Neural progenitor cell (in vitro differentiated cells): ENCODE results near the gene AFF3. TPM values are rescaled to one million over a fixed set of nuclear protein-coding genes. Genes with fewer than 3 reads are reported as not detected.

Experiments used
- DNase-seq: peaks from one replicate; pipeline ENCODE4 v3.0.0-alpha.2; 2016; ENCODE audit warnings: low spot score
- H2AFZ ChIP-seq: fragments of 200-600 bp; sonication (generic); replicated peaks from 2 replicates; pipeline ENCODE4 v1.6.1; 2016; ENCODE audit warnings: antibody characterized with exemption
- H3F3A ChIP-seq: fragments of 200-600 bp; sonication (generic); 2 replicates; pipeline ENCODE4 v1.6.1; 2016; ENCODE audit warnings: antibody characterized with exemption, low read depth
- H3K27ac ChIP-seq: fragments of 200-600 bp; sonication (generic); 2 replicates; pipeline ENCODE4 v1.5.1; 2016; ENCODE audit warnings: mild to moderate bottlenecking
- H3K27me3 ChIP-seq: fragments of 200-600 bp; sonication (generic); 2 replicates; pipeline ENCODE4 v1.6.1; 2016; ENCODE audit warnings: mild to moderate bottlenecking, moderate library complexity
- H3K36me3 ChIP-seq: fragments of 200-600 bp; sonication (generic); 2 replicates; pipeline ENCODE4 v1.5.1; 2016
- H3K4me1 ChIP-seq: fragments of 200-600 bp; sonication (generic); 2 replicates; pipeline ENCODE4 v1.6.1; 2016; ENCODE audit warnings: mixed run types
- H3K4me2 ChIP-seq: fragments of 200-600 bp; sonication (generic); 2 replicates; pipeline ENCODE4 v1.6.1; 2016
- H3K4me3 ChIP-seq: fragments of 200-600 bp; sonication (generic); 2 replicates; pipeline ENCODE4 v1.5.1; 2016
- H3K79me2 ChIP-seq: fragments of 200-600 bp; sonication (generic); 2 replicates; pipeline ENCODE4 v1.6.1; 2016; ENCODE audit warnings: low read depth
- H3K9ac ChIP-seq: fragments of 200-600 bp; sonication (generic); 2 replicates; pipeline ENCODE4 v1.6.1; 2016
- H3K9me3 ChIP-seq: fragments of 200-600 bp; sonication (generic); 2 replicates; pipeline ENCODE4 v1.5.1; 2016; ENCODE audit warnings: low read depth
- H4K20me1 ChIP-seq: fragments of 200-600 bp; sonication (generic); 2 replicates; pipeline ENCODE4 v1.6.1; 2016; ENCODE audit warnings: low read depth
- H3K27ac Mint-ChIP-seq: 3 replicates; pipeline ENCODE4 v1.8.0; 2021; ENCODE audit warnings: mixed read lengths
- H3K27me3 Mint-ChIP-seq: 2 replicates; pipeline ENCODE4 v1.8.0; 2022; ENCODE audit warnings: low read depth, mild to moderate bottlenecking, inconsistent platforms, moderate library complexity, mixed read lengths; ENCODE audit not compliant: insufficient read depth
- H3K36me3 Mint-ChIP-seq: 3 replicates; pipeline ENCODE4 v1.8.0; 2021; ENCODE audit warnings: mixed read lengths
- H3K4me1 Mint-ChIP-seq: 3 replicates; pipeline ENCODE4 v1.8.0; 2021; ENCODE audit warnings: mixed read lengths
- H3K4me3 Mint-ChIP-seq: 3 replicates; pipeline ENCODE4 v1.8.0; 2021; ENCODE audit warnings: mild to moderate bottlenecking, moderate library complexity, mixed read lengths
- H3K9me3 Mint-ChIP-seq: 3 replicates; pipeline ENCODE4 v1.8.0; 2020; ENCODE audit warnings: mixed read lengths
- CTCF ChIP-seq: fragments of 200-600 bp; sonication (generic); IDR thresholded peaks from 2 replicates; pipeline ENCODE4 v1.5.1; 2017; ENCODE audit warnings: antibody characterized with exemption, mild to moderate bottlenecking
- EZH2 ChIP-seq: fragments of 200-600 bp; sonication (generic); IDR thresholded peaks from 2 replicates; pipeline ENCODE4 v1.6.1; 2017; ENCODE audit warnings: antibody characterized with exemption, mild to moderate bottlenecking, moderate library complexity
- EZH2phosphoT487 ChIP-seq: fragments of 200-600 bp; sonication (generic); IDR thresholded peaks from 2 replicates; pipeline ENCODE4 v1.6.1; 2017; ENCODE audit warnings: antibody characterized with exemption
- total RNA-seq: library from RNA; depleted of rRNA; stranded (reverse); fragments of >200 nt; gene quantifications from 2 replicates; pipeline ENCODE4 v1.2.3, GENCODE V29; 2015; ENCODE audit warnings: low replicate concordance

Gene AFF3
- total RNA-seq, 1 donor from 2014 or later, result 0.26 TPM

- H3K9me3 ChIP-seq, result no peaks in the 10 kb centered on the region
- no peak overlapping the region for H3K4me2 ChIP-seq
- H3K36me3 ChIP-seq, result no peaks in the 10 kb centered on the region
- no peak overlapping the region for H3K4me3 ChIP-seq
- peaks cover 58% of the 10 kb centered on the region for H3K27me3 ChIP-seq
- no peak for DNase-seq
- H3K4me3 Mint-ChIP-seq, result no peak overlapping the region
- H3K4me1 Mint-ChIP-seq, result peaks cover 13% of the 10 kb centered on the region
- H3K9me3 Mint-ChIP-seq, result peaks cover 10% of the 10 kb centered on the region
- no peaks in the 10 kb centered on the region for H3K79me2 ChIP-seq
- H3K36me3 Mint-ChIP-seq, result peaks cover 7% of the 10 kb centered on the region
- H2AFZ ChIP-seq, result no peak overlapping the region
- H3K4me1 ChIP-seq, result no peaks in the 10 kb centered on the region
- no peak overlapping the region for H3K27ac Mint-ChIP-seq
- H3K9ac ChIP-seq, result no peak overlapping the region
- TF ChIP-seq EZH2phosphoT487 (no peak), EZH2 (no peak), CTCF (no peak)
- no peak overlapping the region for H3K27ac ChIP-seq
- H3K27me3 Mint-ChIP-seq, result no peaks in the 10 kb centered on the region
- H3F3A ChIP-seq, result no peaks in the 10 kb centered on the region
- no peaks in the 10 kb centered on the region for H4K20me1 ChIP-seq
Observed at GRCh38 chr2:100067784-100068183, 74.6 kb downstream of the AFF3 start.

DNA sequence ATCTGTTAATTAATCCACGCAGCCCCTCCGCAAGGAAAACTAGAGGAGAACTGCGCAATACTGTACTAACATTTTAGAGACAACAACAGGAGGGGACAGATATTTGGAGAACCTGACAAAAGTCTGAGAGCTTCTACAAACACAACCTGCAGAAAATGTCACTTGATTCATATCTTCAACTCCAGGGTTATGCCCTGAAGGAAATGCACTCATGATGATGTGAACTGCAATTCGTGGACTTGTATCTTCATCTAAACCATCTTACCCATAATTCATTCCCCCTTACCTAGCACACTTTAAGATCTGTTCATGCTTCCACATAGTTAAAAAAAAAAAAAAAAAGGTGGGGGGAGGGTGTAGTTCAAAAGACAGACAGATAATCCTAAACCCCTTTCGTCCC, 75.5 kb downstream of the AFF3 start:
- no peak overlapping the region for H2AFZ ChIP-seq
- H3K9me3 Mint-ChIP-seq, result peaks cover 10% of the 10 kb centered on the region
- H3K9ac ChIP-seq, result no peak overlapping the region
- H3K36me3 Mint-ChIP-seq, result peaks cover 11% of the 10 kb centered on the region
- H3K79me2 ChIP-seq, result no peaks in the 10 kb centered on the region
- no peaks in the 10 kb centered on the region for H3K36me3 ChIP-seq
- no peaks in the 10 kb centered on the region for H3K4me1 ChIP-seq
- peaks cover 13% of the 10 kb centered on the region for H3K4me1 Mint-ChIP-seq
- H3K9me3 ChIP-seq, result no peaks in the 10 kb centered on the region
- H3K4me2 ChIP-seq, result no peak overlapping the region
- peaks cover 3% of the 10 kb centered on the region for H3K27me3 Mint-ChIP-seq
- no peak overlapping the region for H3K27ac ChIP-seq
- no peak overlapping the region for H3K4me3 ChIP-seq
- no peak overlapping the region for H3K4me3 Mint-ChIP-seq
- H4K20me1 ChIP-seq, result no peaks in the 10 kb centered on the region
- peaks cover 52% of the 10 kb centered on the region for H3K27me3 ChIP-seq
- no peak overlapping the region for H3K27ac Mint-ChIP-seq
- DNase-seq, result no peak
- no peaks in the 10 kb centered on the region for H3F3A ChIP-seq
- TF ChIP-seq EZH2 (no peak), CTCF (no peak), EZH2phosphoT487 (no peak)

- peaks cover 13% of the 10 kb centered on the region for H3K4me1 Mint-ChIP-seq
- Histone ChIP-seq H3K27ac (no peak overlapping the region), H3F3A (no peaks in the 10 kb centered on the region), H3K4me2 (no peak overlapping the region), H3K36me3 (no peaks in the 10 kb centered on the region), H3K79me2 (no peaks in the 10 kb centered on the region), H2AFZ (no peak overlapping the region), H4K20me1 (no peaks in the 10 kb centered on the region), H3K4me1 (no peaks in the 10 kb centered on the region), H3K27me3 (peaks cover 52% of the 10 kb centered on the region), H3K9ac (no peak overlapping the region), H3K4me3 (no peak overlapping the region), H3K9me3 (no peaks in the 10 kb centered on the region)
- H3K4me3 Mint-ChIP-seq, result no peak overlapping the region
- TF ChIP-seq EZH2phosphoT487 (no peak), CTCF (no peak), EZH2 (no peak)
- peaks cover 10% of the 10 kb centered on the region for H3K9me3 Mint-ChIP-seq
- peaks cover 11% of the 10 kb centered on the region for H3K36me3 Mint-ChIP-seq
- DNase-seq, result no peak
- H3K27me3 Mint-ChIP-seq, result peaks cover 3% of the 10 kb centered on the region
- no peak overlapping the region for H3K27ac Mint-ChIP-seq
Observed at GRCh38 chr2:100066246-100066645, 76.1 kb downstream of the AFF3 start.
